HepG2 (cell line): Measurements from ENCODE around the gene HABP4. TPM values are rescaled to one million over a fixed set of nuclear protein-coding genes. Genes with fewer than 3 reads are reported as not detected.

Experiments
- AKAP8 ChIP-seq: sonication (generic); formaldehyde crosslinking; IDR thresholded peaks from 2 replicates; pipeline ENCODE4 v1.5.1; 2020; ENCODE audit warnings: mild to moderate bottlenecking, missing genetic modification reagents
- ARNTL ChIP-seq: sonication (generic); formaldehyde crosslinking; IDR thresholded peaks from 2 replicates; pipeline ENCODE4 v1.4.0; 2020; ENCODE audit warnings: mild to moderate bottlenecking, missing genetic modification reagents
- BHLHE40 ChIP-seq: IDR thresholded peaks from 2 replicates; pipeline ENCODE4 v1.6.1; 2011; ENCODE audit warnings: low read length, improper control_type of control experiment
- DMAP1 ChIP-seq: IDR thresholded peaks from 2 replicates; pipeline ENCODE4 v1.6.1; 2016
- KLF16 ChIP-seq, 2 experiments: sonication (generic) in 1 of 2; formaldehyde crosslinking in 1 of 2; IDR thresholded peaks; 2 replicates each; pipeline versions ENCODE4 v1.6.1 to v1.8.0; 2016 to 2023; ENCODE audit warnings: missing genetic modification reagents in 2 of 2, missing compliant biosample characterization in 1 of 2
- MIER2 ChIP-seq: IDR thresholded peaks from 2 replicates; pipeline ENCODE4 v1.6.1; 2016; ENCODE audit warnings: missing biosample characterization, missing genetic modification reagents
- NAIF1 ChIP-seq: sonication (generic); formaldehyde crosslinking; IDR thresholded peaks from 2 replicates; pipeline ENCODE4 v1.5.0; 2020; ENCODE audit warnings: mild to moderate bottlenecking, missing genetic modification reagents, borderline replicate concordance
- NFATC3 ChIP-seq: sonication (generic); formaldehyde crosslinking; IDR thresholded peaks from 2 replicates; pipeline ENCODE4 v1.5.1; 2020; ENCODE audit warnings: mild to moderate bottlenecking, missing genetic modification reagents
- NFRKB ChIP-seq: fragments of 450-650 bp; IDR thresholded peaks from 2 replicates; pipeline ENCODE4 v1.6.1; 2017
- NR2F1 ChIP-seq, 2 experiments: fragments of 450-650 bp in 1 of 2; formaldehyde crosslinking in 1 of 2; IDR thresholded peaks; 2 replicates each; pipeline versions ENCODE4 v1.5.0 to v1.6.1; 2016 to 2020; ENCODE audit warnings: mild to moderate bottlenecking in 1 of 2, missing compliant biosample characterization in 1 of 2, missing genetic modification reagents in 1 of 2, moderate library complexity in 1 of 2
- PITX1 ChIP-seq: sonication (generic); formaldehyde crosslinking; IDR thresholded peaks from 2 replicates; pipeline ENCODE4 v1.5.1; 2020; ENCODE audit warnings: mild to moderate bottlenecking, missing genetic modification reagents
- POLR2AphosphoS5 ChIP-seq: IDR thresholded peaks from 2 replicates; pipeline ENCODE4 v1.6.1; 2012; ENCODE audit warnings: low read depth, low read length
- RARA ChIP-seq: IDR thresholded peaks from 2 replicates; pipeline ENCODE4 v1.6.1; 2016; ENCODE audit warnings: missing genetic modification reagents, missing compliant biosample characterization
- SP2 ChIP-seq: sonication (generic); formaldehyde crosslinking; IDR thresholded peaks from 2 replicates; pipeline ENCODE4 v1.5.1; 2020; ENCODE audit warnings: mild to moderate bottlenecking, missing genetic modification reagents
- TRIM24 ChIP-seq: sonication (generic); formaldehyde crosslinking; IDR thresholded peaks from 2 replicates; pipeline ENCODE4 v1.8.0; 2022; ENCODE audit warnings: mild to moderate bottlenecking, missing genetic modification reagents
- ZNF205 ChIP-seq: IDR thresholded peaks from 2 replicates; pipeline ENCODE4 v1.6.1; 2018; ENCODE audit warnings: missing biosample characterization, missing genetic modification reagents
- ZNF572 ChIP-seq: sonication (generic); formaldehyde crosslinking; IDR thresholded peaks from 2 replicates; pipeline ENCODE4 v1.5.1; 2020; ENCODE audit warnings: mild to moderate bottlenecking, missing genetic modification reagents
- ZSCAN29 ChIP-seq: sonication (generic); formaldehyde crosslinking; conservative IDR thresholded peaks from 2 replicates; pipeline ENCODE4 v1.4.0; 2020; ENCODE audit warnings: mild to moderate bottlenecking, missing genetic modification reagents
- polyA plus RNA-seq, 8 experiments: library from polyadenylated mRNA; depleted of rRNA in 3 of 8; stranded (reverse) in 7 of 8; unstranded in 1 of 8; fragments of >200 nt; fragmentation: Illumina TruSeq in 4 of 8; extraction: Trizol in 4 of 8; gene quantifications; 2 replicates each; pipeline versions ENCODE4 v1.2.1 to v1.2.3, GENCODE V29; 2011 to 2016; ENCODE audit warnings: low read depth in 4 of 8, missing spikeins in 1 of 8, mixed read lengths in 1 of 8; ENCODE audit not compliant: insufficient read depth in 1 of 8
- total RNA-seq, 5 experiments: library from RNA; depleted of rRNA; stranded (reverse); fragments of >200 nt; fragmentation: Illumina TruSeq; extraction: Trizol; gene quantifications; 2 replicates each; pipeline ENCODE4 v1.2.3, GENCODE V29; 2016; ENCODE audit warnings: low read depth in 1 of 5
- TF ChIP-seq, protein P1 (sequence below): sonication (generic); formaldehyde crosslinking; IDR thresholded peaks from 2 replicates; pipeline ENCODE4 v1.4.0; 2020; ENCODE audit warnings: missing genetic modification reagents
- TF ChIP-seq, protein P2 (sequence below): IDR thresholded peaks from 2 replicates; pipeline ENCODE4 v1.6.1; 2016; ENCODE audit warnings: missing genetic modification reagents, missing compliant biosample characterization
- TF ChIP-seq, protein P3 (sequence below): sonication (generic); formaldehyde crosslinking; IDR thresholded peaks from 2 replicates; pipeline ENCODE4 v1.5.0; 2020; ENCODE audit warnings: missing genetic modification reagents
- TF ChIP-seq, protein P4 (sequence below): IDR thresholded peaks from 2 replicates; pipeline ENCODE4 v1.6.1; 2016
- TF ChIP-seq, protein P5 (sequence below): conservative IDR thresholded peaks from 2 replicates; pipeline ENCODE4 v1.6.1; 2018; ENCODE audit warnings: missing genetic modification reagents
- TF ChIP-seq, protein P6 (sequence below): IDR thresholded peaks from 2 replicates; pipeline ENCODE4 v1.6.1; 2016; ENCODE audit warnings: low read depth

The HABP4 gene
- total and polyA plus RNA-seq, 2 of the 13 experiments (the other 11 are each of a cell fraction or from before 2014, with no cell fraction given), result 14.3 to 26.6 TPM

DNA sequence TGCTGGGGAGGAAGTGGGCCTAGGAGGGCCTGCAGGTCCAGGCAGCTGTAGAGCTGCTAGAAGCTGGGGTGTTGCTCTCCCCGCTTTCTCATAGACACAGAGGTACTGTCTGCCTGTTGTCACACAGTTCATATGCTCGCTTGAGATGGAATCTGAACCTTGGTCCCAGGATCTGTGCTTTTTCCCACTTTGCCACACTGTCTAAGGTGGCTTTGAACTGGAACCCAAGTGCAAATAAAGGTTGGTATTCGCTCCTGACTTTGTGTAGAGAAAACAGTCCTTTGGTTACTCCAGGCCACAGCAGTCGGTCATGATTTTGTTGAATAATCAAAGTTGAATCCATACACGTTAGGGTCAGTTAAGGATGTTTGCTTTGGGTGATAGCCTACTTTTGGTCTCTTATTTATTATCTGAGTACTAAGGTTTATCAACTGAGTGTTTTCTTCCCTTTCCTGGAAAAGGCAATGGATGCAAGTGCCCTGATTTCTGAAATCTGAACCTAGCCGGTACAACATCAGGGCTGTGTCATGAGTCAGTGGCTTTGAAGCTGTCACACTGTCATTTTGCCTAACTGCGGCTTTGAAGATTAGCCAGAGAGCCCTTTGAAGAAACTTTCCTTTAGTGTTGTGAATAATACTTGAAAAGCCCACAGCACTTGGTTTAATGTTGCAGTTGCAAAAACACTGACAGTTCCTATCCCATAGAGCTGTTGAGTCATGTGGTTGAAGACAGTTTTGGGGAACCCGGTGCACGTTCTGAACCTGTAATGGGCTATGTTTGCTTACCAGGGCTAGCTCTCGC, 41.3 kb downstream of the HABP4 start (continued):
- TF ChIP-seq, protein P1, sequence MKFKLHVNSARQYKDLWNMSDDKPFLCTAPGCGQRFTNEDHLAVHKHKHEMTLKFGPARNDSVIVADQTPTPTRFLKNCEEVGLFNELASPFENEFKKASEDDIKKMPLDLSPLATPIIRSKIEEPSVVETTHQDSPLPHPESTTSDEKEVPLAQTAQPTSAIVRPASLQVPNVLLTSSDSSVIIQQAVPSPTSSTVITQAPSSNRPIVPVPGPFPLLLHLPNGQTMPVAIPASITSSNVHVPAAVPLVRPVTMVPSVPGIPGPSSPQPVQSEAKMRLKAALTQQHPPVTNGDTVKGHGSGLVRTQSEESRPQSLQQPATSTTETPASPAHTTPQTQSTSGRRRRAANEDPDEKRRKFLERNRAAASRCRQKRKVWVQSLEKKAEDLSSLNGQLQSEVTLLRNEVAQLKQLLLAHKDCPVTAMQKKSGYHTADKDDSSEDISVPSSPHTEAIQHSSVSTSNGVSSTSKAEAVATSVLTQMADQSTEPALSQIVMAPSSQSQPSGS, result peak; percentile 73; the same call in 1 of the 2 replicates
- TF ChIP-seq ZSCAN29 (peak; percentile 86), SP2 (no peak), DMAP1 (peak; percentile 41), NFATC3 (no peak), NFRKB (no peak), PITX1 (CRISPR knock-in tag) (peak; percentile 78), BHLHE40 (peak; percentile 86), AKAP8 (CRISPR knock-in tag) (no peak), POLR2AphosphoS5 (peak; percentile 72), TRIM24 (CRISPR knock-in tag) (no peak), NAIF1 (CRISPR knock-in tag) (peak; percentile 94), MIER2 (CRISPR knock-in tag) (no peak), ZNF572 (CRISPR knock-in tag) (no peak), RARA (peak; percentile 87), NR2F1 (CRISPR knock-in tag; IDR thresholded peaks at IDR 0.05) (peak in 1 of 2 experiments; percentile 24; a peak in 1 of 4 replicates), ARNTL (CRISPR knock-in tag) (peak; percentile 53; the same call in 1 of the 2 replicates), ZNF205 (CRISPR knock-in tag) (peak; percentile 42; the same call in 1 of the 2 replicates), KLF16 (CRISPR knock-in tag; IDR thresholded peaks at IDR 0.05) (no peak)
- TF ChIP-seq, protein P2, sequence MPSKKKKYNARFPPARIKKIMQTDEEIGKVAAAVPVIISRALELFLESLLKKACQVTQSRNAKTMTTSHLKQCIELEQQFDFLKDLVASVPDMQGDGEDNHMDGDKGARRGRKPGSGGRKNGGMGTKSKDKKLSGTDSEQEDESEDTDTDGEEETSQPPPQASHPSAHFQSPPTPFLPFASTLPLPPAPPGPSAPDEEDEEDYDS (CRISPR knock-in tag), result 0 out of 2 replicates have a peak, but pooled peaks have one; percentile 16
- TF ChIP-seq, protein P3, sequence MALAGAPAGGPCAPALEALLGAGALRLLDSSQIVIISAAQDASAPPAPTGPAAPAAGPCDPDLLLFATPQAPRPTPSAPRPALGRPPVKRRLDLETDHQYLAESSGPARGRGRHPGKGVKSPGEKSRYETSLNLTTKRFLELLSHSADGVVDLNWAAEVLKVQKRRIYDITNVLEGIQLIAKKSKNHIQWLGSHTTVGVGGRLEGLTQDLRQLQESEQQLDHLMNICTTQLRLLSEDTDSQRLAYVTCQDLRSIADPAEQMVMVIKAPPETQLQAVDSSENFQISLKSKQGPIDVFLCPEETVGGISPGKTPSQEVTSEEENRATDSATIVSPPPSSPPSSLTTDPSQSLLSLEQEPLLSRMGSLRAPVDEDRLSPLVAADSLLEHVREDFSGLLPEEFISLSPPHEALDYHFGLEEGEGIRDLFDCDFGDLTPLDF (CRISPR knock-in tag), result no peak
- TF ChIP-seq, protein P4, sequence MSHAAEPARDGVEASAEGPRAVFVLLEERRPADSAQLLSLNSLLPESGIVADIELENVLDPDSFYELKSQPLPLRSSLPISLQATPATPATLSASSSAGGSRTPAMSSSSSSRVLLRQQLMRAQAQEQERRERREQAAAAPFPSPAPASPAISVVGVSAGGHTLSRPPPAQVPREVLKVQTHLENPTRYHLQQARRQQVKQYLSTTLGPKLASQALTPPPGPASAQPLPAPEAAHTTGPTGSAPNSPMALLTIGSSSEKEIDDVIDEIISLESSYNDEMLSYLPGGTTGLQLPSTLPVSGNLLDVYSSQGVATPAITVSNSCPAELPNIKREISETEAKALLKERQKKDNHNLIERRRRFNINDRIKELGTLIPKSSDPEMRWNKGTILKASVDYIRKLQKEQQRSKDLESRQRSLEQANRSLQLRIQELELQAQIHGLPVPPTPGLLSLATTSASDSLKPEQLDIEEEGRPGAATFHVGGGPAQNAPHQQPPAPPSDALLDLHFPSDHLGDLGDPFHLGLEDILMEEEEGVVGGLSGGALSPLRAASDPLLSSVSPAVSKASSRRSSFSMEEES (CRISPR knock-in tag), result peak; percentile 90
- TF ChIP-seq, protein P5, sequence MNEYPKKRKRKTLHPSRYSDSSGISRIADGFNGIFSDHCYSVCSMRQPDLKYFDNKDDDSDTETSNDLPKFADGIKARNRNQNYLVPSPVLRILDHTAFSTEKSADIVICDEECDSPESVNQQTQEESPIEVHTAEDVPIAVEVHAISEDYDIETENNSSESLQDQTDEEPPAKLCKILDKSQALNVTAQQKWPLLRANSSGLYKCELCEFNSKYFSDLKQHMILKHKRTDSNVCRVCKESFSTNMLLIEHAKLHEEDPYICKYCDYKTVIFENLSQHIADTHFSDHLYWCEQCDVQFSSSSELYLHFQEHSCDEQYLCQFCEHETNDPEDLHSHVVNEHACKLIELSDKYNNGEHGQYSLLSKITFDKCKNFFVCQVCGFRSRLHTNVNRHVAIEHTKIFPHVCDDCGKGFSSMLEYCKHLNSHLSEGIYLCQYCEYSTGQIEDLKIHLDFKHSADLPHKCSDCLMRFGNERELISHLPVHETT (CRISPR knock-in tag), result no peak; the same call in 1 of the 2 replicates
- TF ChIP-seq, protein P6, sequence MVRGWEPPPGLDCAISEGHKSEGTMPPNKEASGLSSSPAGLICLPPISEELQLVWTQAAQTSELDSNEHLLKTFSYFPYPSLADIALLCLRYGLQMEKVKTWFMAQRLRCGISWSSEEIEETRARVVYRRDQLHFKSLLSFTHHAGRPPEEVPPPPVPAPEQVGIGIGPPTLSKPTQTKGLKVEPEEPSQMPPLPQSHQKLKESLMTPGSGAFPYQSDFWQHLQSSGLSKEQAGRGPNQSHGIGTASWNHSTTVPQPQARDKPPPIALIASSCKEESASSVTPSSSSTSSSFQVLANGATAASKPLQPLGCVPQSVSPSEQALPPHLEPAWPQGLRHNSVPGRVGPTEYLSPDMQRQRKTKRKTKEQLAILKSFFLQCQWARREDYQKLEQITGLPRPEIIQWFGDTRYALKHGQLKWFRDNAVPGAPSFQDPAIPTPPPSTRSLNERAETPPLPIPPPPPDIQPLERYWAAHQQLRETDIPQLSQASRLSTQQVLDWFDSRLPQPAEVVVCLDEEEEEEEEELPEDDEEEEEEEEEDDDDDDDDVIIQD (CRISPR knock-in tag), result peak; percentile 76; the same call in 1 of the 2 replicates
